ENCODE results near the gene BMPR1B.
A peak's percentile ranks its signal among the peaks of the same experiment; 100 is the strongest.

BMPR1B gene

GRCh38 chr4:94976371-94977011 lies 218.7 kb downstream of the BMPR1B start:
- H3K4me3 ChIP-seq (ENCODE audit: control insufficient read depth, low read depth, low read length): no peak overlapping the region
- TF ChIP-seq CTCF (IDR thresholded peaks at IDR 0.05; ENCODE audit: control insufficient read depth, insufficient read depth, low read depth, low read length, missing control alignments): no peak
- peak; percentile 50 for DNase-seq (ENCODE audit: low read depth)

- TF ChIP-seq CTCF (IDR thresholded peaks at IDR 0.05; ENCODE audit: control insufficient read depth, insufficient read depth, low read depth, low read length, missing control alignments): no peak
- H3K4me3 ChIP-seq (ENCODE audit: control insufficient read depth, low read depth, low read length): no peak overlapping the region
- DNase-seq (ENCODE audit: low read depth): no peak
Measured at GRCh38 chr4:94978904-94979303, 221.1 kb downstream of the BMPR1B start.

GRCh38 chr4:94979621-94980020 lies 221.9 kb downstream of the BMPR1B start:
- DNase-seq (ENCODE audit: low read depth): no peak
- H3K4me3 ChIP-seq (ENCODE audit: control insufficient read depth, low read depth, low read length): no peak overlapping the region
- TF ChIP-seq CTCF (IDR thresholded peaks at IDR 0.05; ENCODE audit: control insufficient read depth, insufficient read depth, low read depth, low read length, missing control alignments): no peak

- TF ChIP-seq CTCF (IDR thresholded peaks at IDR 0.05; ENCODE audit: control insufficient read depth, insufficient read depth, low read depth, low read length, missing control alignments): no peak
- DNase-seq (ENCODE audit: low read depth): no peak
- no peak overlapping the region for H3K4me3 ChIP-seq (ENCODE audit: control insufficient read depth, low read depth, low read length)
Measured at GRCh38 chr4:94995684-94996394, 238.1 kb downstream of the BMPR1B start.

GRCh38 chr4:95000076-95000648 lies 242.4 kb downstream of the BMPR1B start:
- H3K4me3 ChIP-seq (ENCODE audit: control insufficient read depth, low read depth, low read length): no peak overlapping the region
- TF ChIP-seq CTCF (IDR thresholded peaks at IDR 0.05; ENCODE audit: control insufficient read depth, insufficient read depth, low read depth, low read length, missing control alignments): no peak
- no peak for DNase-seq (ENCODE audit: low read depth)

GRCh38 chr4:95004912-95005311 lies 247.2 kb downstream of the BMPR1B start:
- DNase-seq (ENCODE audit: low read depth): no peak
- H3K4me3 ChIP-seq (ENCODE audit: control insufficient read depth, low read depth, low read length): no peak overlapping the region
- no peak for TF ChIP-seq CTCF (IDR thresholded peaks at IDR 0.05; ENCODE audit: control insufficient read depth, insufficient read depth, low read depth, low read length, missing control alignments)

Measured in AG09309 (cell line).